ENCODE results near the gene ATRX. TPM values are rescaled to one million over a fixed set of nuclear protein-coding genes. Genes with fewer than 3 reads are reported as not detected.
"Not testable (repeated sequence)": the region's sequence is repeated elsewhere in the genome, so short reads cannot be mapped to it uniquely, and the experiment has no call there.

ATRX gene
- total RNA-seq, 2 donors from 2014 or later: 89.2 to 94.2 TPM

DNA sequence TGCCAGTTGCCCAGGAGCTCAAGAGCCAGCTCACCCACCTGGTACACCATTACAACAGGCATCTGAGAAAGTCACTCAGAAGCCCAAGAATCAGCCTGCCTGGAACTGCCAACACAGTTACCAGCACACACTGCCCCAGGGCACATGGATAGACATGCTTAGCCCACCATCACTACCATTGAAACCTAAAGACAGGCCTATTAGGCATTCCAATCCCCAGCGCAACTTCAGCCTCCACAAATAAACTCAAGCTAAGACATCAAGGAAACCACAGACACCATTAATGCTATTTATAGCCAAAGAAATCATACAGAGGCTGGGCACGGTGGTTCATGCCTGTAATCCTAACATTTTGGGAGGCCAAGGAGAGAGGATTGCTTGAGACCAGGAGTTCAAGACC, 42.3 kb downstream of the ATRX start:
- intact Hi-C loops (cut with DNase I): no loop called here
- no peak for DNase-seq (ENCODE audit: low spot score)

DNA sequence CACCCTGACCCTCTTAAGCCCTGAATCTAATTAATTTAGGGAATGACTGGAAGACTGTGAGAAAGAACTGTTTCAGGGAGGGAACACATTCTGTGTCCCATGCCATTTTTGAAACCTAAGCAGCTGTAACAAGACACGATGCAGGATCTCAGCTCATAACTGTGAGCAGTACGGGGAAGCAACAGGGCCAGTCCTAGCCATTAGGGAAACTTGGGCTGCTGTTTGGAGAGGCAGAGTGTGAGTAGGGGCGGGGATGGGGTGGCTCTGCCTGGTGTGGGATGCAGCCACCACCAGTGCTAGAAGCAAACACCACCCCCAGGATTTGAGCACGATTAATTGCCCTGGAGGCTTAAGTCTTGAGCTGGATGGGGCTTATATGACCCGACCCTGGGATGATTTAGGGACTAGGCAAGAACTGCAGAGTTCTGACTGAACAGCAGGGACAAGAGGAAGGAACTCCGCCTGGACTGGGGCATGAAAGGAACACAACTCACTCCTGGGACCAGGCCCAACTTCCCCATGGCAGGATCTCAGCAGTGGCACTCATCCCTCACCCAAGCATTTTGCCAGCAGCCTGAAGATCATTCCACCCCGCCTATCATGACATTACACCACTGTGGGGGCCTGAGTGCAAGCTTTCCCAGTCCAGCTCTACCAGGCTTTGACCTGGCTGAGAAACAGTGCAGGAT, 43.1 kb downstream of the ATRX start:
- DNase-seq (ENCODE audit: low spot score): no peak
- intact Hi-C loops (cut with DNase I): no loop called here

DNA sequence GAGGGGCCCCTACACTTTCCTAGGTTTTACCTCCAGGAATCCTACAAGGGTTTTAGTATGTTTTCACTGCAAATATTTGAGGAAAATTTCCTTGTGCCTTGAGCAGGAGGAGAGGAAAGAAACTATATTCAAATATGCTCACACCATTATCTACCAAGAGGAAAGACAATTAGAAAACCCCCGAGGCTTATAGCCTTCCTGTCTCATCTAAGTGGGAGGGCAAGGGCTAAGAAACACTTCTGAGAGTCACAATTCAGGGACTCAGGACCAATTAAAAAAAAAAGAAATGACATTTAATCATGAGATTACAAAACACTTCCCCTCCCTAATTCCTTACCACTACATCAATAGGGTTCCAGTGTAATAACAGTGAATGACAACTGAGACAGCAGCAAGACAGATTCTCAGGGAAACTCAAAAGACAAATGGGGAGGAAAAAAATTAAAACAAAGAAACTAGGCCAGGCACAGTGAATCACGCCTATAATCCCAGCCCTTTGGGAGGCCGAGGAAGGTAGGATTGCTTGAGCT, 45.6 kb downstream of the ATRX start:
- no peak for DNase-seq (ENCODE audit: low spot score)
- intact Hi-C loops (cut with DNase I): no loop called here

DNA sequence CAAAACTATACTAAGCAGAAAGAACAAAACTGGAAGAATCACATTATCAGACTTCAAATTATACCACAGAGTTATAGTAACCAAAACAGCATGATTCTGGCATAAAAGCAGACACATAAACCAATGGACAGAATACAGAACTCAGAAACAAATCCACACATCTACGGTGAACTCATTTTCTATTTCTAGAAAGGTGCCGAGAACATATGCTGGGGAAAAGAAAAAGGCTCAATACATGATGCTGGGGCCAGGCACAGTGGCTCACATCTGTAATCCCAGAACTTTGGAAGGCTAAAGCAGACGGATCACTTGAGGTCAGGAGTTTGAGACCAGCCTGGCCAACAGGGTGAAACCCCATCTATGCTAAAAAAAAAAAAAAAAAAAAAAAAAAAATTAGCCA, 52.7 kb downstream of the ATRX start:
- no peak for DNase-seq (ENCODE audit: low spot score)
- intact Hi-C loops (cut with DNase I): no loop called here

DNA sequence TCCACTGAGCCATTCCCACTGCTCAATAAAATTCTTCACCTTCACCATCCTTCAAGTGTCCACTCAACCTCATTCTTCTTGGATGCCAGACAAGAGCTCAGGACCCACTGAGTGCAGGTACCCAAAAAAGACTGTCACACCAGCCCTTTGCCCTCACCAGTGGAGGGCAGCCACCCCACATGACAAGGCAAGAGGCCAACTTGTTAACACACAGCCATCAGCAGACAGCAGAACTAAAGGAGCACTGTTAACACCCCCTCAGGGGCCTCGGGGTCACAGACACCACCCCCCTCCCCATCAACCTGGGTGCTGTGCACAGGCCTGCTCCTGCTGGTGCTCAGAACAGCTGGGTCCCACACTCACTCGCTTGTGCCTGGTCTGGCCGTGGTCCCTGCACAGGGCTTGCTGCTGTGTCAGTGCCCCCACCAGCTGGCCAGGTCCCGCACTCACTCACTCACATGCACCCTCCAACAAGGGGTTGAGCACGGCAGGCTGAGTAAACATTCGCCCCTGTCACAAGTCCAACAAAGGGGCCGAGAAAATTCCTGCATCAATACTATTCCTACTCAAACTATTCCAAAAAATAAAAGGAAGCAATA, 54.1 kb downstream of the ATRX start:
- intact Hi-C loops (cut with DNase I): no loop called here
- DNase-seq (ENCODE audit: low spot score): no peak

DNA sequence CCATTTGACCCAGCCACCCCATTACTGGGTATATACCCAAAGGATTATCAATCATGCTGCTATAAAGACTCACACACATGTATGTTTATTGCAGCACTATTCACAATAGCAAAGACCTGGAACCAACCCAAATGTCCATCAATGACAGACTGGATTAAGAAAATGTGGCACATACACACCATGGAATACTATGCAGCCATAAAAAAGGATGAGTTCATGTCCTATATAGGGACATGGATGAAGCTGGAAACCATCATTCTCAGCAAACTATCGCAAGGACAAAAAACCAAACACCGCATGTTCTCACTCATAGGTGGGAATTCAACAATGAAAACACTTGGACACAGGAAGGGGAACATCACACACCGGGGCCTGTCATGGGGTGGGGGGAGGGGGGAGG, 59.9 kb downstream of the ATRX start:
- intact Hi-C loops (cut with DNase I); DNase-seq (ENCODE audit: low spot score): not testable (repeated sequence)

DNA sequence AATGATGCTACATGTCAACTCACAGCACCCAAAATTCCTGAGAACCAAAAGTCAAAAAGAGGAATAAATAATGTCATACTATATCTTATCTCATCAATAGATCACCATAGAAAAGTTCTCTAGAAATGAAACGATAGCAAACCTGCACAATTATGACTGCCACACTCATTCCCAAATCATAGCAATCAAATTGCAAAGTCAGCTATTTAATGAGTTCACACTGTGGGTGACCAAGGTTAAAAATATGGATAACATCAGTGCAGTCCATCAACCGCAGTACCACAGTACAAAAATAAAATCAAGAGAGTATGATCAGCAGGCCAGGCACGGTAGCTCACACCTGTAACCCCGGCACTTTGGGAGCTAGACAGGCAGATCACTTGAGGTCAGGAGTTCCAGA, 62.3 kb downstream of the ATRX start:
- intact Hi-C loops (cut with DNase I): no loop called here
- DNase-seq (ENCODE audit: low spot score): no peak

DNA sequence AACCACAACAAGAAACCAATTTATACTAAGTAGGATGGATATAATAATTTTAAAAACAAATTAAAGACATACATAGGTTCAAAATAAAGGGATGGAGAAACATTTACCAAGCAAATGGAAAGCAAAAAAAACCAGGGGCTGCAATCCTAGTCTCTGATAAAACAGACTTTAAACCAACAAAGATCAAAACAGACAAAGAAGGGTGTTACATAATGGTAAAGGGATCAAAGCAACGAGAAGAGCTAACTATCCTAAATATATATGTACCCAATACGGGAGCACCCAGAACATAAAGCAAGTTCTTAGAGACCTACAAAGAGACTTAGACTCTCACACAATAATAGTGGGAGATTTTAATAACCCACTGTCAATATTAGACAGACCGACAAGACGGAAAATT, 66.6 kb downstream of the ATRX start:
- DNase-seq (ENCODE audit: low spot score): no peak
- intact Hi-C loops (cut with DNase I): no loop called here

DNA sequence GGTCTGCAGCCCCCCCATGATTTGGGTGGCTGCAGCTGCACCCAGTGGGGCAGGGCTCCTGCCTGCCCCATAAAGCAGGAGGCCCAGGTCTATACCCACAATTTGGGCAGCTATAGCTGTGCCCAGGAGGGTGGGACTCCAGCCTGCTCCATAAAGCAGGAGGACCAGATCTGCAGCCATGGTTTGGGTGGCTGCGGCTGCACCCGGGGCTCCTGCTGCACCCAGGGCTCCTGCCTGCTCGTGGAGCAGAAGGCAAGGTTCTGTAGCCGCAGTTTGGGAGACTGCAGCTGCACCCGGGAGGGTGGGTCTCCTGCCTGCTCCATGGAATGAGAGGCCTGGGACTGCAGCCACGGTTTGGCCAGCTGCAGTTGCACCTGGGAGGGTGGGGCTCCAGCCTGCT, 81.1 kb downstream of the ATRX start:
- intact Hi-C loops (cut with DNase I): no loop called here
- DNase-seq (ENCODE audit: low spot score): no peak

DNA sequence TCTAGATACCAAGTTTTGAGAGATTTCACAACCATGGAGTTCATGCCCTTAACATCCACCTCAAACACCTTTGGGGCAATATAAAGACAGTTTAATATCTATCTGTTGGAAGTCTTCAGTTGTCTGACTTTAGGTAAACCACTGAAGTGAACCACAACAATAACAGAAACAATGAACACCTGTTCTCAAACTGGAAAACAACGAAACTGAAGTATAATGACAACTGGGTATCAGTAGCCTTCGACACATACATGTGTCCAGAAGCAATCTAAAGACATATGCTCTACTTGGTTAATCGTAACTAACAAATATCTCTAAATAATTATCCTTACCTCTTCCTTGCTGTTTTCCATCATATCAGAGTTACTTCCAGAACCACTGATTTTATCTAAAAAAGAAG, 87.8 kb downstream of the ATRX start:
- DNase-seq (ENCODE audit: low spot score): no peak
- intact Hi-C loops (cut with DNase I): no loop called here

DNA sequence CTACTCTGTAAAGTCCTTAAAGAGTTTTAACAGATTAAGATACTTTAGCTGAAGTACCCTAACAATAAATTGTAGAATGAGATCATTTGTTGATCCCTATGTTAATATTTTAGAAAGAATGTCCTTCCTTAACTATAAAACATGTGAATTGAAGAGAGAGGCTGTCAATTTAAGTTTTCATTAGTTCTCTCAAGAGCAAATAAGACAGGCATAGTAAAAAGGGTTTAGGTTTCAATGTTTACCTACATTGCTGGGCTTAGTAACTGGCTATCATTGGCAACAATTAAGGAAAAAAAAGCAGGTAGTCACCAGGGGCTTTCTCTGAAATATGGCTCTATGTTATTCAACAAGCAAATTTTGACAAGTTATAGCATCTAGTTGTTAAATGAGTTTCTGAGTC, 91.5 kb downstream of the ATRX start:
- DNase-seq (ENCODE audit: low spot score): no peak
- intact Hi-C loops (cut with DNase I): no loop called here

DNA sequence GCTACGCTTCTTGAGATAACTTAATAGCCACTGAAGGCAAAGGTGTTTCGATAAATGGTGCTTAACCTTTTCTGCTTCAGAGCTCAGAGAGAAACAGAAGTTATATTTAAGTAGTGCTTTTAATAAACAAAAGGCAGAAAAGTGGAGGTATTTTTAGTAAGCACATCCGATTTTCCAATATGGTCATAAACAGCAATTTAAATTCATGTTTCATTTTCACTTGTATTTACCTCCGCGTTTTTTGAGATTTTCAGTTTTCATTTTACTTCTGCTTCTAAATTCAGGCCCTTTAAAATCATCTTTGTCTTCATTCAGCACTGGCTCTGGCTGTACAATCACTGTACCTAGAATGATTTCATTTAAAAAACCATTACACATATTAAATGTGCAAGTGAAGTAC, 92.4 kb downstream of the ATRX start:
- no peak for DNase-seq (ENCODE audit: low spot score)
- intact Hi-C loops (cut with DNase I): no loop called here

DNA sequence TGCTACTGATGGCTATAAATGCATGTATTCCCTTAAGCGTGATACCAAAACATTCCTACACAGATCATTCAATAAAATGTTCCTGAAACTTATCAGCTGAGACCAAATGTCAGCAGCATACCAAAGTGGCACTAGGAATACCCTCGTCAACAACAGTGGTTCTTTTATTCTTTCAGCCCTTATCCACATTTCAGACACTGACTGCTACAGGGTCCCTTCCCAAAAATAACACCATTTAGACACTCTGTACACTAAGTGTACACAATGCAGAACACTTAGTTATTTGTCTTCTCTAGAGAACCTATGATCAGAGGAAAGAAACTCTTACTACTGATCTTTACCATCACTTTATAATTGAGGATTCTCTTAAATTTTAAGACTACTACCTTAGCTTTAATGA, 94.1 kb downstream of the ATRX start:
- intact Hi-C loops (cut with DNase I): no loop called here
- no peak for DNase-seq (ENCODE audit: low spot score)

DNA sequence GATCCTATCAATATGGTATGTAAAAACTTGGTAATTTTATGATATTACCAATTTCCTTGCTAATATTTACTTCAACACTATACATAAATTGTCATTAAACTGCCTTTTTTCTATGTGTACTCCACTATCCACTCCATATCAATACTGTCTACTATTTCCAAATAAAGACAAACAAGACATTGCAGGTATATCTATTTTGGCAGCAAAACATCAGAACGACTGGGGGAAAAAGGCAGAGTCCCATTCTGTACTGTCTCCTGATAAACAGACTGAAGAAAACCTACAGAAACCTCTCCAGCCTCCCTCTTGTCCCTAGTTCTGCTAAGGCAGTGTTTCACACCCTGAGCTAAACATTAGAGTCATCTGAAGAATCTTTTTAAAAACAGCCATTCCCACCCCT, 96.6 kb downstream of the ATRX start:
- intact Hi-C loops (cut with DNase I): no loop called here
- DNase-seq (ENCODE audit: low spot score): no peak

DNA sequence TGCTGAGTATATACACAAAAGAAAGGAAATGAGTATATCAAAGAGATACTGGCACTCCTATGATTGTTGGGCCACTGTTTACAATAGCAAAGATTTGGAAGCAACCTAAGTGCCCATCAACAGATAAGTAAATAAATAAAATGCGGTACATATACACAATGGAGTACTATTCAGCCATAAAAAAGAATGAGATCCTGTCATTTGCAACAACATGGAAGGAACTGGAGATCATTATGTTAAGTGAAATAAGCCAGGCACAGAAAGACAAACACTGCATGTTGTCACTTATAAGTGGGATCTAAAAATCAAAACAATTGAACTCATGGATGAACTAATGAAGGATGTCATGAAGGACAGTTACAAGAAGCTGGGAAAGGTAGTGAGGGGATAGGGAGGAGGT, 100.3 kb downstream of the ATRX start:
- intact Hi-C loops (cut with DNase I); DNase-seq (ENCODE audit: low spot score): not testable (repeated sequence)

DNA sequence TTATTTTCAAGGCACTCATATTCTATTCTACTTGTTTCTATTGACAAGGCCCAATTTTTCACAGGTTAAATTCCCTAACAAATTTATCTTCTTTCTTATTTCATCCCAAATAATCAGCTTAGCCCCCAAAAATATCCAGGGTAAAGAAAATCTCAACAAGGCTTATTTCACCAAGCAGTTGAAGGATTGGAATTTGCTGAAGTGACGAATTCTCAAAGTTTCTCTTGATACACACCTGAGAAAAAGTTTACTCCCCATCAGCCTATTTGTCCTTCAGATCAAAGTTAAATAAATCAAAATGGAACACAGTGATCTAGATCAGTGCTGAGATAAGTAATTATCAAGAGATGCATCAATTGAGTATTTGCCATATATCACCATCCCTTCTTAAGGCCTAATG, 106.9 kb downstream of the ATRX start:
- intact Hi-C loops (cut with DNase I): no loop called here
- no peak for DNase-seq (ENCODE audit: low spot score)

DNA sequence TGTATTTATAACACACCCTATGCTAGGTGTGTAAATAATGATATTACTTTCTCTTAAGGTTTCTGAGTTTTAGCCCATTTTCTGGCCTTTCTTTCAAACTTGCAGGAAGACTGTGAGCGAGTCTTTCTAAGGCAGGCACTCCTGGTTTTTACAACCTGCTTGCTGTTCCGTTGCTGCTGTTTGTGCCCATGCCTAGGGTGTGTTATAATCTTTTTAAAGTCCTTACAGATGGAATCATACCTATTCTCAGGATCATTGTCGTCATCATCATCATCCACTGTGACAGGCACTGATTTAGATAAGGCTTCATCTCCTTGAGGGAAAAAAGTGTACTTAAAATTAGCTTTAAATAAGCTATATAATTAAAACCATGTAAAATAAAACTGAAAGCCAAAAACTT, 110.0 kb downstream of the ATRX start:
- no peak for DNase-seq (ENCODE audit: low spot score)
- intact Hi-C loops (cut with DNase I): no loop called here

DNA sequence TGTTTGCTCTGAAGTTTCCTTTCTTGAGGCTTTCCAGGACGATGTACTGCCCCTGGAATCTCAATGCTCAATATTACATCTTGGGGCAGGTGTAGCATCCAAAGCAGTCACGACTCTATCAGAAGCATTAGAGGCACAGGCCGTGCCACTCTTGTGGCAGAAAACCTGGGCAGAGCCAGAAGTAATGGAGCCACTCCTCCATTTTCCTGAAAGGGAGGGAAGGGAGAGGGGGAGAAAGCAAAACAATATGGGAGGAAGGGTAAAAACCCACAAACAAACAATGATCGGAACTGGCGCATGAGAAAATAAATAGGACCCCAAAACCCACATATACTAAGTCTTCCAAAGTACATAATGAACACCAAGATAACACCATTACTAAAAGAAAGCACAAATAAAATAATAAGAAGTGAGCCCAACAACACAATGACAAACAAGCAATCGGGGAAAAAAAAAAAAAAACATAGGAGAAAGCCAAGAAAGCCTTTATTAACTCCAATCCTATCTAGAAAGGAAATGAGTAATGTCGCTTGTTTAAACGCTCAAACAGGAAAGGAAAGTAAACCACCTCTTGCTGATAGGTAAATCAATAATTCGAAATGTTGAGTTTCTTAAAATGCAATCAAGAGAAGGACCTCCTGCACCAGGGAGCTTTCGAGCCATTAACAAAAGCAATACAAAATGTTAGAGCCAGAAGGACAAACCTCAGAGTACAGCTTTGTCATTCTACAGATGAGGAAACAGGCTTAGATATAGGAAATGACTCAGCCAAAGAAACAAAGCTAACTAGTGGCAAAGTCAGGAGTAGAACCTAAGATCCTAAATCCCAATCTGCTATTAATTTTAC, 117.4 kb downstream of the ATRX start:
- intact Hi-C loops (cut with DNase I): no loop called here

DNA sequence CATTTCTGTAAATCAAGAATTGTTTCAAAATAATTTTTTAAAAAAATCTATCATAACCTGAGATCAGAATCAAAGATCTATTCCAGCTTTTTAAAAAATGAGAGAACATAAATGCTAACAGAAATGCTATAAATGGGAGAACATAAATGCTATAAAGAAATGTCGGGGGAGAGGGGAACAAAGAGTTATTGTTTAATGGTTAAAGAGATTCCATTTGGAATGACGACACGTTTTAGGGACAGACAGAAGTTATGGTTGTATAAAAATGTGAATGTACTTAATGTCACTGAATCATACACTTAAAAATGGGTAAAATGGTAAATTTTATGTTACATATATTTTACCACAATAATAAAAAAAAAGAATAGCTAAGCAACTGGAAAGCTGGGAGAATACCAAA, 127.1 kb downstream of the ATRX start:
- intact Hi-C loops (cut with DNase I): no loop called here
- no peak for DNase-seq (ENCODE audit: low spot score)

More for the DNA sequence above, 117.4 kb downstream of the ATRX start:
- no peak for DNase-seq (ENCODE audit: low spot score)

DNA sequence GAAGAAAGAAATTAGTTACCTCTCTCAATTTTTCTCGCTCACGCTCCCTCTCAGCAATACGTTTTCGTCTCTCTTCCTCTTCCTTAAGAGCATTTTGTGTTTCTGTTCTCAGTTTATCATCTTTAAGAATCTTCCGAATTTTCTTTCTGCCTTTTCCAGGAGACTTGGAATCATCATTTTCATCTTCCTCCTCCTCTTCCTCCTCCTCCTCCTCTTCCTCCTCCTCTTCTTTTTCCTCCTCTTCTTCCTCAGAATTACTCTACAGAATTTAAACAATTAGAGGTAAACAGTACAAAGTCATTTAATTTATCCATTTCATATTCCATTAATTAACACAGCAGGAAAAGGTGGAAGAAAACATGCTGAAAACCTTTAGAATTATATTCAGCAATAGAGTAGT, 133.9 kb downstream of the ATRX start:
- intact Hi-C loops (cut with DNase I): no loop called here
- DNase-seq (ENCODE audit: low spot score): no peak

All from posterior vena cava (tissue), 2 donors.